SJSA1 (cell line): ENCODE results near the gene HUWE1. TPM values are rescaled to one million over a fixed set of nuclear protein-coding genes. Genes with fewer than 3 reads are reported as not detected.
"Not testable (repeated sequence)": the region's sequence is repeated elsewhere in the genome, so short reads cannot be mapped to it uniquely, and the experiment has no call there.

Experiments
- DNase-seq, 2 experiments: peaks; one replicate each; pipeline ENCODE4 v3.0.0-alpha.2; 2015 to 2020; ENCODE audit warnings: low spot score in 2 of 2, low read depth in 1 of 2
- H3K27ac ChIP-seq: fragments of 250-450 bp; sonication (Bioruptor Pico); 2 replicates; pipeline ENCODE4 v1.5.1; 2020; ENCODE audit warnings: mild to moderate bottlenecking, moderate library complexity
- H3K27me3 ChIP-seq: fragments of 250-450 bp; sonication (Bioruptor Pico); replicated peaks from 2 replicates; pipeline ENCODE4 v1.5.1; 2020; ENCODE audit warnings: mild to moderate bottlenecking, moderate library complexity
- H3K36me3 ChIP-seq: fragments of 250-450 bp; sonication (Bioruptor Pico); 2 replicates; pipeline ENCODE4 v1.5.1; 2020; ENCODE audit warnings: mild to moderate bottlenecking
- H3K4me1 ChIP-seq: fragments of 250-450 bp; sonication (Bioruptor Pico); replicated peaks from 2 replicates; pipeline ENCODE4 v1.6.1; 2021; ENCODE audit warnings: mild to moderate bottlenecking
- H3K4me3 ChIP-seq: fragments of 250-450 bp; sonication (Bioruptor Pico); 2 replicates; pipeline ENCODE4 v1.5.1; 2020; ENCODE audit warnings: mild to moderate bottlenecking
- H3K9me3 ChIP-seq: fragments of 250-450 bp; sonication (Bioruptor Pico); replicated peaks from 2 replicates; pipeline ENCODE4 v1.5.1; 2020; ENCODE audit warnings: mild to moderate bottlenecking
- total RNA-seq: library from RNA; depleted of rRNA; stranded (reverse); fragments of >200 nt; shearing (Covaris generic); gene quantifications from 2 replicates; pipeline ENCODE4 v1.2.3, GENCODE V29; 2014; rRNA removed

Gene HUWE1, protein sequence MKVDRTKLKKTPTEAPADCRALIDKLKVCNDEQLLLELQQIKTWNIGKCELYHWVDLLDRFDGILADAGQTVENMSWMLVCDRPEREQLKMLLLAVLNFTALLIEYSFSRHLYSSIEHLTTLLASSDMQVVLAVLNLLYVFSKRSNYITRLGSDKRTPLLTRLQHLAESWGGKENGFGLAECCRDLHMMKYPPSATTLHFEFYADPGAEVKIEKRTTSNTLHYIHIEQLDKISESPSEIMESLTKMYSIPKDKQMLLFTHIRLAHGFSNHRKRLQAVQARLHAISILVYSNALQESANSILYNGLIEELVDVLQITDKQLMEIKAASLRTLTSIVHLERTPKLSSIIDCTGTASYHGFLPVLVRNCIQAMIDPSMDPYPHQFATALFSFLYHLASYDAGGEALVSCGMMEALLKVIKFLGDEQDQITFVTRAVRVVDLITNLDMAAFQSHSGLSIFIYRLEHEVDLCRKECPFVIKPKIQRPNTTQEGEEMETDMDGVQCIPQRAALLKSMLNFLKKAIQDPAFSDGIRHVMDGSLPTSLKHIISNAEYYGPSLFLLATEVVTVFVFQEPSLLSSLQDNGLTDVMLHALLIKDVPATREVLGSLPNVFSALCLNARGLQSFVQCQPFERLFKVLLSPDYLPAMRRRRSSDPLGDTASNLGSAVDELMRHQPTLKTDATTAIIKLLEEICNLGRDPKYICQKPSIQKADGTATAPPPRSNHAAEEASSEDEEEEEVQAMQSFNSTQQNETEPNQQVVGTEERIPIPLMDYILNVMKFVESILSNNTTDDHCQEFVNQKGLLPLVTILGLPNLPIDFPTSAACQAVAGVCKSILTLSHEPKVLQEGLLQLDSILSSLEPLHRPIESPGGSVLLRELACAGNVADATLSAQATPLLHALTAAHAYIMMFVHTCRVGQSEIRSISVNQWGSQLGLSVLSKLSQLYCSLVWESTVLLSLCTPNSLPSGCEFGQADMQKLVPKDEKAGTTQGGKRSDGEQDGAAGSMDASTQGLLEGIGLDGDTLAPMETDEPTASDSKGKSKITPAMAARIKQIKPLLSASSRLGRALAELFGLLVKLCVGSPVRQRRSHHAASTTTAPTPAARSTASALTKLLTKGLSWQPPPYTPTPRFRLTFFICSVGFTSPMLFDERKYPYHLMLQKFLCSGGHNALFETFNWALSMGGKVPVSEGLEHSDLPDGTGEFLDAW (N-terminal part only)
- total RNA-seq: 34.8 and 57.0 TPM in 2 replicates

DNA sequence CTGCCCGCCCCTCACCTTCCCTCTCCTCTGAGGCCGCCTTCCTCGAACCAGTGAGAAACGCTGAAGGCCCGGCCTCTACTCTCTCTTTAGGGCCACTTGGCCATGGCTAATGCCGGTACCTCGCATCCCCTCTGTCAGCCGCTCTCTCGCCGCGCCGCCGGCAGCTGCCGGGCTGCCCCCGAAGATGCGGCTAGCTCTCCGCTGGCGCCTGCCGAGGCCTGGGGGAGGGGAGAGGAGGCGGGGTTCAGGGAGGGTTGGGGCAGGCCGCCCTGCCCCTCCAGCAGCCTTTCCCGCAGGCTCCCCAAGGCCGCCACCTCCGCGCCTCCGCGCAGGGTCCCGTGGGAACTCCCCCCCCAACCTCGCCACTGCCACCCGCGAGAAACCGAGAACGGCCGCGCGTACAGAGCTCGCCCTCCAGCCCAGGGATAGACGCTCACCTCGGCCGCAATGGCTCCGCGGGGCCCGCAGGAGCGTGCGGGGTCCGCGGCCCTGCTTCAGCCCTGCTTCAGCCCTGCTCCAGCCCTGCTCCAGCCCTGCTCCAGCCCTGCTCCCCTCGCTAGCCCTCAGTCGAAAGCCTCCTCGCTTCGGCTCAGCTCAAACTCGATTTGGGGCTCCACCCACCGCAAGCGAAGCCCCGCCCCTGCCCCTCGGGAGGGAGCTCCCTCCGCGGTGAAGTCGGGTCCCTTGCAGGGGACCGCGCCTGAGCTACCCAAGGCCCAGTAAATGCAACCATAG lies at the start of gene HUWE1:
TSS of gene HUWE1 (minus strand) at position 569 of the 735 bp plus-strand sequence. CDS start 32,612 bp downstream, outside the sequence.
- peak within 1 kb of the TSS; percentile 71 for H3K4me3 ChIP-seq
- no peaks in the 10 kb centered on the region for H3K9me3 ChIP-seq
- peak within 1 kb of the TSS; percentile 49; the same call in 1 of the 2 replicates for H3K27ac ChIP-seq
- peak; percentile 77 to 79 for DNase-seq
- no peaks in the 10 kb centered on the region for H3K27me3 ChIP-seq
- 0 out of 2 replicates have a peak, but pooled peaks cover 4% of the 10 kb centered on the region for H3K4me1 ChIP-seq
- peaks cover 15% of the 10 kb centered on the region for H3K36me3 ChIP-seq

DNA sequence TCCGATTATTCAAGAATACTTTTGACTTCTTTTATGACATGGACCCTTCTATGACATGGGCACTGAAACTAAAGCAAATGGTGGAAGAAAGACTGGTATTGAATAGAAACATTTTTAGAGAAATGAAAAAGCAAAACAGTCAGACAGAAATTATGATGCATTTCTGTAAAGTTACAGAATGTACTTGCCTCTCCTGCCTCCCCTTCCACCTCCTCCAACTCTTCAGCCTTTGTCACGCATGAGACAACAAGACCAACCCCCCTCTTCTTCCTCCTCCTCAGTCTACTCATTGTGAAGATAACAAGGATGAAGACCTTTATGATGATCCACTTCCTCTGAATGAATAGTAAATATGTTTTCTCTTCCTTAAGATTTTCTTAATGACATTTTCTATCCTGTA lies 46.3 kb upstream of the HUWE1 start:
- no peaks in the 10 kb centered on the region for H3K9me3 ChIP-seq
- DNase-seq: no peak
- no peaks in the 10 kb centered on the region for H3K4me1 ChIP-seq
- H3K36me3 ChIP-seq: no peaks in the 10 kb centered on the region
- no peaks in the 10 kb centered on the region for H3K27me3 ChIP-seq
- H3K4me3 ChIP-seq: no peak overlapping the region
- H3K27ac ChIP-seq: no peak overlapping the region

DNA sequence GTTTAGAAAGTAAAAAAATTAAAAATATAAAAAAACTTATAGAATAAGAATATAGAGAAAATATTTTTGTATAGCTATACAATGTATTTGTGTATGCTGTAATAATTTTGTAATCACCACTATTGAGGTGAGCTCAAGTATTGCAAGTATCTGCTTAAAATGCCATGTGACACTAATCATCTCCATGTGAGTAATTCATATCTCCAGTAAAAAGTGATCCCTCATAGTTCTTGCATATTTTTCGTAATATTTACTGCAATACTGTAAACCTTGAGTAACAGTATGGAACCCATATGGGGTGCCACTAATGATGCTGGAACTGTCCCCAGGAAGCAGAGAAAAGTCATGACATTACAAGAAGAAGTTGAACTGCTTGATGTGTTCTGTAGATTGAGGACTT lies 43.2 kb upstream of the HUWE1 start:
- DNase-seq: no peak
- Histone ChIP-seq H3K27ac (no peak overlapping the region), H3K9me3 (no peaks in the 10 kb centered on the region), H3K36me3 (no peaks in the 10 kb centered on the region), H3K4me3 (no peak overlapping the region), H3K4me1 (no peaks in the 10 kb centered on the region), H3K27me3 (no peaks in the 10 kb centered on the region)

DNA sequence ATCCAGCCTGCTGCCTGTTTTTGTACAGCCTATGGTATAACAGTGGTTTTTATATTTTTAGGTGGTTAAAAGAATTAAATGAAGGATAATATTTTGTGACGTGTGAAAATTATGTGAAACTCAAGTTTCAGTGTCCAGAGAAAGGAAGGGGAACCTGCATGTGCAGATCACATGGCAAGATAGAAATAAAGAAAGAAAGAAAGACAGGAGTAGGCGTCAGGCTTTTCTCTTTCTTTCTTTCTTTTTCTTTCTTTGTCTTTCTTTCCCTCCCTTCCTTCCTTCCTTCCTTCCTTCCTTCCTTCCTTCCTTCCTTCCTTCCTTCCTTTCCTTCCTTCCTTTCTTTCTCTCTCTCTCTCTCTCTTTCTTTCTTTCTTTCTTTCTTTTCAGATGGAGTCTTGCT lies 42.0 kb upstream of the HUWE1 start:
- no peak for DNase-seq
- H3K4me1 ChIP-seq: no peaks in the 10 kb centered on the region
- H3K27me3 ChIP-seq: no peaks in the 10 kb centered on the region
- H3K9me3 ChIP-seq: no peaks in the 10 kb centered on the region
- H3K36me3 ChIP-seq: no peaks in the 10 kb centered on the region
- no peak overlapping the region for H3K27ac ChIP-seq
- H3K4me3 ChIP-seq: no peak overlapping the region

DNA sequence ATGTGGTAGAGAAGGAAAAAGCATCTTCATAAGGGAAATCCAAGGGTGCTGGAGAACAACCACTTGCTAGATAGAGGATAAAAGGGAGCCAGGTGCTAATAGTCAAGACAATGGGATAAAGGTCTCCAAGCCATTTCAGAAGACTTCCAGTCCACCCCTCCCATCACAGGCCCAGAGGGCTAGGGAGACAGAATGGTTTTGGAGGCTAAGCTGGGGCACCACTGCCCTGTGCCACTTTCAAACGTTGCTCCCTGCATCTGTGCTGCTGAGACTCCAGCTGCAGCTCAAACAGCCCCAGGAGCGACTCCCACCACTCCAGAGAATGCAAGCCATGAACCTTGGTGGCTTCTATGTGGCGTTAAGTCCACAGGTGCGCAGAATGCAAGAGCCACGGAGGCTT lies 38.4 kb upstream of the HUWE1 start:
- no peaks in the 10 kb centered on the region for H3K27me3 ChIP-seq

DNA sequence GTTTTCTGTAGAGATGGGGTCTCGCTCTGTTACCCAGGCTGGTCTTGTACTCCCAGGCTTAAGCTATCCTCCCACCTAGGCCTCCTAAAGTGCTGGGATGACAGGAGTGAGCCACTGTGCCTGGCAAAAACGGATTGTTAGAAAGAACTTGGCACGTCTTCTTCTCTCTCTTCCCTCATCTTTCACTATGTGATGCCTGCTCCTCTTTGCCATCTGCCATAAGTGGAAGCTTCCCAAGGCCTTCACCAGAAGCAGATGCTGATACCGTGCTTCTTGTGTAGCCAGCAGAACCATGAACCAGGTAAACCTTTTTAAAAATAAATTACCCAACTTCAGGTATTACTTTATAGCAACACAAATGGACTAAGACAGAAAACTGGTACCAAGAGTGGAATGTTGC lies 36.9 kb upstream of the HUWE1 start:
- Histone ChIP-seq H3K4me3 (no peak overlapping the region), H3K4me1 (no peaks in the 10 kb centered on the region), H3K9me3 (no peaks in the 10 kb centered on the region), H3K36me3 (no peaks in the 10 kb centered on the region), H3K27ac (no peak overlapping the region), H3K27me3 (no peaks in the 10 kb centered on the region)
- no peak for DNase-seq

More for the DNA sequence above, 38.4 kb upstream of the HUWE1 start:
- Histone ChIP-seq H3K36me3 (no peaks in the 10 kb centered on the region), H3K4me3 (no peak overlapping the region), H3K9me3 (no peaks in the 10 kb centered on the region), H3K4me1 (no peaks in the 10 kb centered on the region), H3K27ac (no peak overlapping the region)
- DNase-seq: no peak

DNA sequence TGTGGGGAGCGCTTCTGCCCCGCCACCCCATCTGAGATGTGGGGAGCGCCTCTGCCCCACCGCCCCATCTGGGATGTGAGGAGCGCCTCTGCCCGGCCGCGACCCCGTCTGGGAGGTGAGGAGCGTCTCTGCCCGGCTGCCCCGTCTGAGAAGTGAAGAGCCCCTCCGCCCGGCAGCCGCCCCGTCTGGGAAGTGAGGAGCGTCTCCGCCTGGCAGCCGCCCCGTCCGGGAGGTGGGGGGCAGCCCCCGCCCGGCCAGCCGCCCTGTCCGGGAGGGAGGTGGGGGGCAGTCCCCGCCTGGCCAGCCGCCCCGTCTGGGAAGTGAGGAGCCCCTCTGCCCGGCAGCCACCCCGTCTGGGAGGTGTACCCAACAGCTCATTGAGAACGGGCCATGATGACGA lies 35.1 kb upstream of the HUWE1 start:
- not testable (repeated sequence) for H3K4me1 ChIP-seq, DNase-seq, H3K4me3 ChIP-seq

DNA sequence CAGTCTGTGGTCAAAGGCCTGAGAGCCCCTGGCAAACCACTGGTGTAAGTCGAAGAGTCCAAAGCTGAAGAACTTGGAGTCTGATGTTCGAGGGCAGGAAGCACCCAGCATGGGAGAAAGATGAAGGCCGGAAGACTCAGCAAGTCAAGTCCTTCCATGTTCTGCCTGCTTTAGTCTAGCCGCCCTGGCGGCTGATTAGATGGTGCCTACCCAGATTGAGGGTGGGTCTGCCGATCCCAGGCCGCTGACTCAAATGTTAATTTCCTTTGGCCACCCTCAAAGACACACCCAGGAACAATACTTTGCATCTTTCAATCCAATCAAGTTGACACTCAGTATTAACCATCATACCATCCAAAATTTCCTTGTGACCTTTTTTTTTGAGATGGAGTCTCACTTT lies 33.1 kb upstream of the HUWE1 start:
- not testable (repeated sequence) for H3K4me1 ChIP-seq, H3K9me3 ChIP-seq, H3K27ac ChIP-seq, H3K36me3 ChIP-seq, H3K27me3 ChIP-seq, H3K4me3 ChIP-seq, DNase-seq

More for the DNA sequence above, 35.1 kb upstream of the HUWE1 start:
- not testable (repeated sequence) for H3K36me3 ChIP-seq, H3K27me3 ChIP-seq, H3K27ac ChIP-seq, H3K9me3 ChIP-seq

DNA sequence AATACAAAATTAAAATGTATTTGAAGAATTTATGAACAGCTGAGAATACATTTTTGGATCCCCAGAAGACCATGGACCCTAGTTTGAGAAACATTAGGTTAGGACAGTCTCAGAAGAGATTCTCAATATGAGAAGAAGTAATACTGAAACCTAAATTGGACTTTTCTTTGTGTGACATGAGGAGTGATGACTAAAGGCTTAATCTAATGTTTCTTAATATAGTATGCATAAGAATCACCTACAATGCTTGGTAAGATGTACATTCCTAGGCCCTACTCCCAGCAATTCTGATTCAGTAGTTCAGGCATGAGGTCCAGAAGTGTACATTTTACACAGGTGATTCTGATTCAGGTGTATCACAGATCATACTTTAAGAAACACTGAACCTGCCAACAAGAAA lies 31.6 kb upstream of the HUWE1 start:
- Histone ChIP-seq H3K4me1 (peaks cover 8% of the 10 kb centered on the region), H3K36me3 (no peaks in the 10 kb centered on the region), H3K27me3 (no peaks in the 10 kb centered on the region), H3K9me3 (no peaks in the 10 kb centered on the region), H3K4me3 (no peak overlapping the region), H3K27ac (no peak overlapping the region)
- no peak for DNase-seq

DNA sequence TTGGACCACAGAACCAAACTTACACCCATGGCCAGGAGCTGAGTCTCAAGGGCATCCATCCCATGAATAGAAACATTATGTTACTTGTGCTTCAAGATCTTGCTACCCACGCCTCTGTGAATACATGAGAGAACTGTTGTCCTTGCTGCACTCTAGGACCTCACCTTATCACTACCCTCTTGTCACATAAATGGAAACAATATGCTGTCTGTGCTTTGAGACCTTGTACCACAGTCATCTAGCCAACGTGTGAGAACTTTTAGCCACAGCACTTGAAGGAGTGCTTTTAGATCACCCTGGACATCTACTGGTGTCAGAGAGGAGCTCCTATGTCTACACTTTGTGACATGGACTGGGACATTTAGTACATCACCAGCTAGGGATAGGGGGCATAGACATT lies 30.7 kb upstream of the HUWE1 start:
- no peaks in the 10 kb centered on the region for H3K36me3 ChIP-seq
- no peak for DNase-seq
- no peak overlapping the region for H3K4me3 ChIP-seq
- no peaks in the 10 kb centered on the region for H3K9me3 ChIP-seq
- H3K4me1 ChIP-seq: peaks cover 8% of the 10 kb centered on the region
- H3K27me3 ChIP-seq: no peaks in the 10 kb centered on the region
- no peak overlapping the region for H3K27ac ChIP-seq

DNA sequence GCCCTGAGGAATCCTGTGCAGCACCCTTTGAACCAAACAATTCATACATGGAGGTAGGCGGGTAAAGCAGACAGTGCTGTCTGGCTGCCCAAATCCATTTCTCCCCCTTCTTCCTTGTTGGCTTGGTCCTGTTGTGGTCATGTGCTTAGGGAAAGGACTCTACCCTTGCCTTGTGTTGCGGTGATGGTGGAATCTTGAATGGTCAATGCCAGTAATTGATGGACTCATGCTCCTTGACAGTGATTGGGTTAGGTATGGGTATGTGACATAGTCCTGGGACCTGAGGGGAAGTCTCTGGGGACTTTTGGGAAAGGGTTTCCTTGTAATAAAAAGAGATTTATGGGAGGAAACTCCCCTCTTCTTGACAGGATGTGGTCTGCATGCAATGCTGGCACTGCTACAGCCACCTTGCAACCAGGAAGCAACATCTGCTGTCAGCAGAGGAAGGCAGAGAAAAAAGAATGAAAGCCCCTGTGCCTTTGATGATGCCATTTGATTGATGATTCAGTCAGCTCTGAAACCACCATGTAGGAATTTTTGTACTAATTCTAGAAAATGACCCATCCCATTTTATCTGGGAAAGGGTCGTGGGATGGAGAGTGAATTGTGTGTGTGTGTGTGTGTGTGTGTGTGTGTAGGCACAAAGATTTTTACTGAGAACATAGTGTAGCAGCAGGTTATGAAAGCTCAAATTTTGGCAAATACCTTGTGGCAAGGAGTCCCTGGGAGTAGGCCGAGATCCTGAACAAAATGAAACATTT lies 30.0 kb upstream of the HUWE1 start:
- DNase-seq: no peak
- Histone ChIP-seq H3K27ac (no peak overlapping the region), H3K36me3 (no peaks in the 10 kb centered on the region), H3K9me3 (no peaks in the 10 kb centered on the region), H3K4me3 (no peak overlapping the region), H3K27me3 (no peaks in the 10 kb centered on the region), H3K4me1 (peaks cover 8% of the 10 kb centered on the region)

DNA sequence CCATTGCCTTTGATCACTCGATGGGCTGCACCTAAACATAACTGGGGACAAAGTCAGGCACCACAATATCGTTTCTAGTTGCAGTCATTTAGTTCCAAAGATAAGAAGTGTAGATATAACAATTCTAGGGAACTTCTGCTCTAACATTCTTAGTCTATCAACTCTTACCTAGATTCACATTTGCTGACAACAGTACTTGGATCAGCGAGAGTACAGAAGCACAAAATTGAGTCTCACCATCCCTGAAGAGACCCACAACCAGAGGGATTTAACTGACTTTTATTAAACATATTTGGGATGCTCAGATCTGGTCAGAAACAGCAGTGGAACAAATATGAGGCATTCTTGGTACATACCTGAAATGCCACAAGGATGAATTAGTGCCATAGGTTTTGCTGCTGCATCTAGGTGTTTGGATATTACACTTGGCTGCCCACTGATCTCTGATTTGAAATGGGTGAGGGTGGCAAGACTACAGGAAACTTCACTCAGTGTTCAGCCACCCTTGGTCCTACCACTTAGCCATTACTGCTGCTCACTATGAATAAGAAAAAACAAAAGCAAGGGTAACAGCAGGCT lies 28.9 kb upstream of the HUWE1 start:
- DNase-seq: no peak
- no peak overlapping the region for H3K4me3 ChIP-seq
- H3K27me3 ChIP-seq: no peaks in the 10 kb centered on the region
- no peaks in the 10 kb centered on the region for H3K9me3 ChIP-seq
- H3K27ac ChIP-seq: no peak overlapping the region
- peaks cover 8% of the 10 kb centered on the region for H3K4me1 ChIP-seq
- H3K36me3 ChIP-seq: no peaks in the 10 kb centered on the region
